ENCODE results near the gene IL36RN. TPM values are rescaled to one million over a fixed set of nuclear protein-coding genes. Genes with fewer than 3 reads are reported as not detected.

The IL36RN gene
- total RNA-seq, 2 experiments from 2014 or later: not detected

GRCh38 chr2:113088213-113088992, 29.4 kb downstream of the IL36RN start:
- DNase-seq (ENCODE audit: low spot score): no peak
- ChIA-PET POLR2A (interaction anchor here (0.6 kb wide), 1 partner anchor 52 kb away, joined by 4 read pairs; no protein-coding TSS in a partner anchor), CTCF (ENCODE audit: unreplicated experiment) (no interaction called here)
- H2AFZ ChIP-seq (ENCODE audit: low read length): no peak overlapping the region
- no peaks in the 10 kb centered on the region for H3K4me1 ChIP-seq (ENCODE audit: insufficient read depth, low read length, poor library complexity, severe bottlenecking)
- no peak overlapping the region for H3K4me2 ChIP-seq (ENCODE audit: low read length)
- BruUV-seq (replicated peaks): no TSS peak
- H3K9me3 ChIP-seq (ENCODE audit: low read length): no peaks in the 10 kb centered on the region
- no peaks in the 10 kb centered on the region for H3K9me2 ChIP-seq (ENCODE audit: insufficient read depth, low read length)
- intact Hi-C loops (cut with micrococcal nuclease; ENCODE audit: unreplicated experiment): no loop called here
- no peaks in the 10 kb centered on the region for H3K79me2 ChIP-seq (ENCODE audit: insufficient read depth, low read depth, low read length)
- H3K4me3 ChIP-seq (ENCODE audit: low read depth, low read length, poor library complexity, severe bottlenecking): no peak overlapping the region
- H3K27ac ChIP-seq (ENCODE audit: low read depth, low read length, poor library complexity, severe bottlenecking): no peak overlapping the region
- no peaks in the 10 kb centered on the region for H4K20me1 ChIP-seq (ENCODE audit: insufficient read depth, low read length)
- no peaks in the 10 kb centered on the region for H3K36me3 ChIP-seq (ENCODE audit: insufficient read depth, low read length)
- TF ChIP-seq EZH2phosphoT487 (IDR thresholded peaks at IDR 0.05; ENCODE audit: borderline replicate concordance, low read depth, low read length) (no peak), CTCF (conservative IDR thresholded peaks at IDR 0.05; ENCODE audit: low read length) (no peak)

- Histone ChIP-seq H4K20me1 (ENCODE audit: insufficient read depth, low read length) (no peaks in the 10 kb centered on the region), H3K36me3 (ENCODE audit: insufficient read depth, low read length) (no peaks in the 10 kb centered on the region), H3K9me3 (ENCODE audit: low read length) (no peaks in the 10 kb centered on the region), H3K27ac (ENCODE audit: low read depth, low read length, poor library complexity, severe bottlenecking) (no peak overlapping the region), H3K9me2 (ENCODE audit: insufficient read depth, low read length) (no peaks in the 10 kb centered on the region), H3K4me2 (ENCODE audit: low read length) (no peak overlapping the region), H3K4me3 (ENCODE audit: low read depth, low read length, poor library complexity, severe bottlenecking) (no peak overlapping the region), H3K79me2 (ENCODE audit: insufficient read depth, low read depth, low read length) (no peaks in the 10 kb centered on the region), H2AFZ (ENCODE audit: low read length) (no peak overlapping the region), H3K4me1 (ENCODE audit: insufficient read depth, low read length, poor library complexity, severe bottlenecking) (no peaks in the 10 kb centered on the region)
- DNase-seq (ENCODE audit: low spot score): no peak
- no TSS peak for BruUV-seq (replicated peaks)
- intact Hi-C loops (cut with micrococcal nuclease; ENCODE audit: unreplicated experiment): no loop called here
- TF ChIP-seq EZH2phosphoT487 (IDR thresholded peaks at IDR 0.05; ENCODE audit: borderline replicate concordance, low read depth, low read length) (no peak), CTCF (conservative IDR thresholded peaks at IDR 0.05; ENCODE audit: low read length) (no peak)
- ChIA-PET POLR2A (interaction anchor here (0.7 kb wide), 1 partner anchor 91 kb away, joined by 3 read pairs; no protein-coding TSS in a partner anchor), CTCF (ENCODE audit: unreplicated experiment) (no interaction called here)
Observed at GRCh38 chr2:113089916-113090315, 30.9 kb downstream of the IL36RN start.

GRCh38 chr2:113091231-113091896, 32.4 kb downstream of the IL36RN start:
- no peaks in the 10 kb centered on the region for H3K36me3 ChIP-seq (ENCODE audit: insufficient read depth, low read length)
- H3K27ac ChIP-seq (ENCODE audit: low read depth, low read length, poor library complexity, severe bottlenecking): no peak overlapping the region
- intact Hi-C loops (cut with micrococcal nuclease; ENCODE audit: unreplicated experiment): no loop called here
- H3K9me2 ChIP-seq (ENCODE audit: insufficient read depth, low read length): no peaks in the 10 kb centered on the region
- no peaks in the 10 kb centered on the region for H3K9me3 ChIP-seq (ENCODE audit: low read length)
- H4K20me1 ChIP-seq (ENCODE audit: insufficient read depth, low read length): no peaks in the 10 kb centered on the region
- DNase-seq (ENCODE audit: low spot score): no peak
- CTCF ChIA-PET (ENCODE audit: unreplicated experiment): no interaction called here
- no peak for TF ChIP-seq EZH2phosphoT487 (IDR thresholded peaks at IDR 0.05; ENCODE audit: borderline replicate concordance, low read depth, low read length)
- no peak for TF ChIP-seq CTCF (conservative IDR thresholded peaks at IDR 0.05; ENCODE audit: low read length)
- H3K4me3 ChIP-seq (ENCODE audit: low read depth, low read length, poor library complexity, severe bottlenecking): no peak overlapping the region
- H3K79me2 ChIP-seq (ENCODE audit: insufficient read depth, low read depth, low read length): no peaks in the 10 kb centered on the region
- POLR2A ChIA-PET: no interaction called here
- no peak overlapping the region for H3K4me2 ChIP-seq (ENCODE audit: low read length)
- H2AFZ ChIP-seq (ENCODE audit: low read length): no peak overlapping the region
- no peaks in the 10 kb centered on the region for H3K4me1 ChIP-seq (ENCODE audit: insufficient read depth, low read length, poor library complexity, severe bottlenecking)
- BruUV-seq (replicated peaks): no TSS peak

All from OCI-LY7 (cell line).